HEK293 (cell line): ENCODE data around the gene TMEM179B.

Experiments
- CTCF ChIA-PET: fragments of 350-600 bp; formaldehyde crosslinking; extraction: SDS; loops from one replicate; lab custom pipeline; 2021; ENCODE audit warnings: antibody characterized with exemption; lab: Yijun Ruan, JAX
- POLR2A ChIA-PET: fragments of 300-600 bp; formaldehyde crosslinking; extraction: SDS; loops from one replicate; lab custom pipeline; 2020; ENCODE audit warnings: antibody characterized with exemption, inconsistent platforms; lab: Yijun Ruan, JAX
- H3K27ac ChIP-seq: fragments of 200-500 bp; sonication (Bioruptor generic); 2 replicates; pipeline ENCODE4 v1.5.1; 2014; ENCODE audit warnings: low read depth, low read length, control low read depth, inconsistent platforms; ENCODE audit errors: extremely low read depth
- H3K36me3 ChIP-seq, 2 experiments: fragments of 200-500 bp in 1 of 2; sonication (Bioruptor generic) in 1 of 2; 1 replicate in 1 of 2; 2 replicates in 1 of 2; pipeline ENCODE4 v1.5.1; 2014 to 2017; ENCODE audit warnings: inconsistent platforms in 2 of 2, low read length in 2 of 2; ENCODE audit not compliant: control insufficient read depth in 2 of 2, insufficient read depth in 1 of 2
- H3K4me1 ChIP-seq: fragments of 200-500 bp; sonication (Bioruptor generic); 2 replicates; pipeline ENCODE4 v1.5.1; 2014; ENCODE audit warnings: mild to moderate bottlenecking, low read length, inconsistent platforms; ENCODE audit not compliant: control insufficient read depth, insufficient read depth
- H3K4me3 ChIP-seq: 2 replicates; pipeline ENCODE4 v1.5.1; 2011; ENCODE audit warnings: low read depth, mild to moderate bottlenecking, control low read depth, low read length, moderate library complexity
- H3K9me3 ChIP-seq: fragments of 200-500 bp; sonication (Bioruptor generic); 2 replicates; pipeline ENCODE4 v1.5.1; 2014; ENCODE audit warnings: low read depth, low read length, inconsistent platforms; ENCODE audit not compliant: control insufficient read depth, insufficient read depth
- BCL11A ChIP-seq: fragments of 450-650 bp; formaldehyde crosslinking; IDR thresholded peaks from 2 replicates; pipeline ENCODE4 v1.5.1; 2016; ENCODE audit warnings: low read depth, missing biosample characterization, missing genetic modification characterization
- BCL11B ChIP-seq: fragments of 450-650 bp; formaldehyde crosslinking; IDR thresholded peaks from 2 replicates; pipeline ENCODE4 v1.5.1; 2016; ENCODE audit warnings: low read depth, missing biosample characterization, missing genetic modification characterization
- CTCF ChIP-seq: fragments of 450-650 bp; formaldehyde crosslinking; IDR thresholded peaks from 2 replicates; pipeline ENCODE4 v1.5.1; 2016; ENCODE audit warnings: missing biosample characterization, missing genetic modification characterization
- EGR2 ChIP-seq: fragments of 450-650 bp; formaldehyde crosslinking; IDR thresholded peaks from 2 replicates; pipeline ENCODE4 v1.5.1; 2016; ENCODE audit warnings: low read depth, missing biosample characterization, missing genetic modification characterization
- ELK4 ChIP-seq: IDR thresholded peaks from 2 replicates; pipeline ENCODE4 v1.6.1; 2011; ENCODE audit warnings: mild to moderate bottlenecking, low read depth, low read length, borderline replicate concordance
- GLIS1 ChIP-seq: fragments of 450-650 bp; formaldehyde crosslinking; IDR thresholded peaks from 2 replicates; pipeline ENCODE4 v1.5.1; 2016; ENCODE audit warnings: missing biosample characterization, missing genetic modification characterization
- KLF7 ChIP-seq: fragments of 450-650 bp; formaldehyde crosslinking; IDR thresholded peaks from 2 replicates; pipeline ENCODE4 v1.5.1; 2016; ENCODE audit warnings: missing biosample characterization, missing genetic modification characterization, borderline replicate concordance
- PRDM6 ChIP-seq: fragments of 450-650 bp; formaldehyde crosslinking; IDR thresholded peaks from 2 replicates; pipeline ENCODE4 v1.5.1; 2017; ENCODE audit warnings: missing biosample characterization, missing genetic modification characterization
- RBAK ChIP-seq: fragments of 450-650 bp; formaldehyde crosslinking; IDR thresholded peaks from 2 replicates; pipeline ENCODE4 v1.5.1; 2016; ENCODE audit warnings: missing biosample characterization, missing genetic modification characterization
- SCRT1 ChIP-seq: fragments of 450-650 bp; formaldehyde crosslinking; IDR thresholded peaks from 2 replicates; pipeline ENCODE4 v1.5.1; 2016; ENCODE audit warnings: missing biosample characterization, missing genetic modification characterization, borderline replicate concordance
- SP3 ChIP-seq: fragments of 450-650 bp; formaldehyde crosslinking; IDR thresholded peaks from 2 replicates; pipeline ENCODE4 v1.5.1; 2016; ENCODE audit warnings: missing biosample characterization, missing genetic modification characterization
- WT1 ChIP-seq: fragments of 450-650 bp; formaldehyde crosslinking; IDR thresholded peaks from 2 replicates; pipeline ENCODE4 v1.5.1; 2016; ENCODE audit warnings: missing biosample characterization, missing genetic modification characterization
- ZFP69B ChIP-seq: fragments of 450-650 bp; formaldehyde crosslinking; IDR thresholded peaks from 2 replicates; pipeline ENCODE4 v1.5.1; 2016; ENCODE audit warnings: missing biosample characterization, missing genetic modification characterization
- ZNF114 ChIP-seq: fragments of 450-650 bp; formaldehyde crosslinking; IDR thresholded peaks from 2 replicates; pipeline ENCODE4 v1.5.0; 2017; ENCODE audit warnings: missing biosample characterization, missing genetic modification characterization
- ZNF138 ChIP-seq: fragments of 450-650 bp; formaldehyde crosslinking; IDR thresholded peaks from 2 replicates; pipeline ENCODE4 v1.5.1; 2016; ENCODE audit warnings: missing biosample characterization, missing genetic modification characterization, borderline replicate concordance
- ZNF16 ChIP-seq: fragments of 450-650 bp; formaldehyde crosslinking; IDR thresholded peaks from 2 replicates; pipeline ENCODE4 v1.5.1; 2016; ENCODE audit warnings: low read depth, missing biosample characterization, missing genetic modification characterization
- ZNF169 ChIP-seq: fragments of 450-650 bp; formaldehyde crosslinking; IDR thresholded peaks from 2 replicates; pipeline ENCODE4 v1.5.1; 2016; ENCODE audit warnings: missing biosample characterization, missing genetic modification characterization
- ZNF239 ChIP-seq: fragments of 450-650 bp; formaldehyde crosslinking; IDR thresholded peaks from 2 replicates; pipeline ENCODE4 v1.5.1; 2016; ENCODE audit warnings: missing biosample characterization, missing genetic modification characterization
- ZNF426 ChIP-seq: fragments of 450-650 bp; formaldehyde crosslinking; IDR thresholded peaks from 2 replicates; pipeline ENCODE4 v1.5.1; 2017; ENCODE audit warnings: missing biosample characterization, missing genetic modification characterization, mild to moderate bottlenecking, inconsistent platforms, moderate library complexity
- ZNF600 ChIP-seq: fragments of 450-650 bp; formaldehyde crosslinking; IDR thresholded peaks from 2 replicates; pipeline ENCODE4 v1.5.1; 2016; ENCODE audit warnings: missing biosample characterization, missing genetic modification characterization
- ZNF624 ChIP-seq: fragments of 450-650 bp; formaldehyde crosslinking; IDR thresholded peaks from 2 replicates; pipeline ENCODE4 v1.5.1; 2017; ENCODE audit warnings: missing biosample characterization, missing genetic modification characterization
- ZNF626 ChIP-seq: fragments of 450-650 bp; sonication (Bioruptor Pico); formaldehyde crosslinking; IDR thresholded peaks from 2 replicates; pipeline ENCODE4 v1.5.1; 2018; ENCODE audit warnings: missing biosample characterization, missing genetic modification characterization, inconsistent platforms
- ZNF677 ChIP-seq: fragments of 450-650 bp; IDR thresholded peaks from 2 replicates; pipeline ENCODE4 v1.5.0; 2018; ENCODE audit warnings: missing biosample characterization, mild to moderate bottlenecking, missing genetic modification characterization, moderate library complexity
- ZNF792 ChIP-seq: fragments of 450-650 bp; formaldehyde crosslinking; IDR thresholded peaks from 2 replicates; pipeline ENCODE4 v1.5.1; 2016; ENCODE audit warnings: missing biosample characterization, missing genetic modification characterization
- ZNF843 ChIP-seq: fragments of 450-650 bp; formaldehyde crosslinking; IDR thresholded peaks from 2 replicates; pipeline ENCODE4 v1.5.1; 2016; ENCODE audit warnings: missing biosample characterization, missing genetic modification characterization
- ZXDB ChIP-seq: fragments of 450-650 bp; formaldehyde crosslinking; IDR thresholded peaks from 2 replicates; pipeline ENCODE4 v1.5.1; 2016; ENCODE audit warnings: missing biosample characterization, missing genetic modification characterization
- TF ChIP-seq, protein P1 (sequence below): fragments of 450-650 bp; formaldehyde crosslinking; IDR thresholded peaks from 2 replicates; pipeline ENCODE4 v1.5.1; 2016; ENCODE audit warnings: missing biosample characterization, missing genetic modification characterization
- TF ChIP-seq, protein P2 (sequence below): fragments of 450-650 bp; formaldehyde crosslinking; optimal IDR thresholded peaks from 2 replicates; pipeline ENCODE3; 2016; ENCODE audit warnings: missing biosample characterization, mild to moderate bottlenecking, missing genetic modification characterization

TMEM179B gene, protein sequence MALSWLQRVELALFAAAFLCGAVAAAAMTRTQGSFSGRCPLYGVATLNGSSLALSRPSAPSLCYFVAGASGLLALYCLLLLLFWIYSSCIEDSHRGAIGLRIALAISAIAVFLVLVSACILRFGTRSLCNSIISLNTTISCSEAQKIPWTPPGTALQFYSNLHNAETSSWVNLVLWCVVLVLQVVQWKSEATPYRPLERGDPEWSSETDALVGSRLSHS

DNA sequence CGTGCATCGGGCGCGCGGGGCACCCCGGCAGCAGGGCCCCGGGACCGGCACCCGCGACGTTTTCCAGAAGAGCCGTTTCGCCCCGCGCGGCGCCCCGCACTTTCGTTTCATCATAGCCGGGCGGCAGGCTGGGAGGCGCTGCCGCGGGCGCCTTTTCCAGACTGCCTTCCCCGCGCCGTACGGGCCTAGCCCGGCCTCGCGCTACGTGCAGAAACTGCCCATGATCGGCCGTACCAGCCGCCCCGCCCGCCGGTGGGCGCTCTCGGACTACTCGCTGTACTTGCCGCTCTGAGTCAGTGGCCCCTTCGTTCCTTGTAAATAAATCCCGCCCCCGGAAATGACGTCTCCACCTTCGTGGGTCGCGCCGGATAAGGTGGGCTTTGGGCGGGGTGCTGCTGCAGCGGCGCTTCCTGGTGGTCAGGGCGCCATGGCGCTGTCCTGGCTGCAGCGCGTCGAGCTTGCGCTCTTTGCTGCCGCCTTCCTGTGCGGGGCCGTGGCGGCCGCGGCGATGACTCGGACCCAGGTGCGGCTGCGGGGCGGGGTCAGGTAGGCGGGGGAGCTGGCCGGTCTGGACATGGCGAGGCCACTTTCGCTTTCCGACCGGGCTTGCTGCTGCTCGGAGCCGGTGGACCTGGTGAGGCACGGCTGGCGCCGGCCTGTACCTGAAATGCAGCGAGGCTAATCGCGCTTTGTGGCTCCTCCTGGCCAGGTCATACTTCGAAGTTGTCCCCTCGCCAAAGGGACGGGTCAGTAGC lies at the start of gene TMEM179B:
Gene TMEM179B, plus strand, starts transcription at position 398 of the 755 bp plus-strand sequence. Its CDS starts 30 bp downstream, at position 428.
- Histone ChIP-seq H3K9me3 (no peaks in the 10 kb centered on the region), H3K36me3 (peaks cover 0 to 46% of the 10 kb centered on the region in 2 experiments; a peak in 1 of 3 replicates), H3K27ac (peak within 1 kb of the TSS; percentile 76), H3K4me1 (no peaks in the 10 kb centered on the region), H3K4me3 (peak within 1 kb of the TSS; percentile 87)
- ChIA-PET CTCF (interaction anchor here (0.5 to 3.2 kb wide), 34 partner anchors 8 to 235 kb away, joined by 3 to 45 read pairs (median 4); partner anchors contain the start of genes HNRNPUL2, STX5, TAF6L and ZBTB3), POLR2A (interaction anchor here (0.5 to 5.6 kb wide), 37 partner anchors 10 to 373 kb away, joined by 3 to 54 read pairs (median 5); partner anchors contain the start of genes B3GAT3, C11orf98, CSKMT and EEF1G)
- TF ChIP-seq ZNF677 (tag by site-specific recombination) (no peak), GLIS1 (tag by site-specific recombination) (peak; percentile 59), RBAK (tag by site-specific recombination) (no peak), ZNF426 (tag by site-specific recombination) (no peak), ZNF843 (tag by site-specific recombination) (peak; percentile 33; the same call in 1 of the 2 replicates), WT1 (no peak), ZNF239 (tag by site-specific recombination) (no peak), CTCF (peak; percentile 97), BCL11A (tag by site-specific recombination) (0 out of 2 replicates have a peak, but pooled peaks have one; percentile 72), ZNF624 (tag by site-specific recombination) (no peak), ZNF600 (no peak), ZNF16 (tag by site-specific recombination) (no peak), ZXDB (tag by site-specific recombination) (no peak; the same call in 1 of the 2 replicates), ELK4 (no peak), SCRT1 (tag by site-specific recombination) (no peak), KLF7 (tag by site-specific recombination) (no peak), BCL11B (tag by site-specific recombination) (peak; percentile 42; the same call in 1 of the 2 replicates), PRDM6 (no peak), ZNF626 (tag by site-specific recombination) (no peak), ZFP69B (tag by site-specific recombination) (no peak), ZNF138 (tag by site-specific recombination) (no peak), ZNF169 (tag by site-specific recombination) (no peak), ZNF792 (0 out of 2 replicates have a peak, but pooled peaks have one; percentile 31), ZNF114 (tag by site-specific recombination) (no peak), SP3 (peak; percentile 89), EGR2 (tag by site-specific recombination) (peak; percentile 61; the same call in 1 of the 2 replicates)
- TF ChIP-seq, protein P1, sequence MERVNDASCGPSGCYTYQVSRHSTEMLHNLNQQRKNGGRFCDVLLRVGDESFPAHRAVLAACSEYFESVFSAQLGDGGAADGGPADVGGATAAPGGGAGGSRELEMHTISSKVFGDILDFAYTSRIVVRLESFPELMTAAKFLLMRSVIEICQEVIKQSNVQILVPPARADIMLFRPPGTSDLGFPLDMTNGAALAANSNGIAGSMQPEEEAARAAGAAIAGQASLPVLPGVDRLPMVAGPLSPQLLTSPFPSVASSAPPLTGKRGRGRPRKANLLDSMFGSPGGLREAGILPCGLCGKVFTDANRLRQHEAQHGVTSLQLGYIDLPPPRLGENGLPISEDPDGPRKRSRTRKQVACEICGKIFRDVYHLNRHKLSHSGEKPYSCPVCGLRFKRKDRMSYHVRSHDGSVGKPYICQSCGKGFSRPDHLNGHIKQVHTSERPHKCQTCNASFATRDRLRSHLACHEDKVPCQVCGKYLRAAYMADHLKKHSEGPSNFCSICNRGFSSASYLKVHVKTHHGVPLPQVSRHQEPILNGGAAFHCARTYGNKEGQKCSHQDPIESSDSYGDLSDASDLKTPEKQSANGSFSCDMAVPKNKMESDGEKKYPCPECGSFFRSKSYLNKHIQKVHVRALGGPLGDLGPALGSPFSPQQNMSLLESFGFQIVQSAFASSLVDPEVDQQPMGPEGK (tag by site-specific recombination): peak; percentile 80
- TF ChIP-seq, protein P2, sequence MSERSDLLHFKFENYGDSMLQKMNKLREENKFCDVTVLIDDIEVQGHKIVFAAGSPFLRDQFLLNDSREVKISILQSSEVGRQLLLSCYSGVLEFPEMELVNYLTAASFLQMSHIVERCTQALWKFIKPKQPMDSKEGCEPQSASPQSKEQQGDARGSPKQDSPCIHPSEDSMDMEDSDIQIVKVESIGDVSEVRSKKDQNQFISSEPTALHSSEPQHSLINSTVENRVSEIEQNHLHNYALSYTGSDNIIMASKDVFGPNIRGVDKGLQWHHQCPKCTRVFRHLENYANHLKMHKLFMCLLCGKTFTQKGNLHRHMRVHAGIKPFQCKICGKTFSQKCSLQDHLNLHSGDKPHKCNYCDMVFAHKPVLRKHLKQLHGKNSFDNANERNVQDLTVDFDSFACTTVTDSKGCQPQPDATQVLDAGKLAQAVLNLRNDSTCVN (tag by site-specific recombination): peak; percentile 80
